ENCODE data around the gene STAT5B.

GRCh38 chr17:42284024-42284369, 7.8 kb upstream of the STAT5B start:
- TF ChIP-seq CTCF (IDR thresholded peaks at IDR 0.05; ENCODE audit: insufficient read depth, low read depth, low read length): no peak
- no peak for TF ChIP-seq EZH2 (IDR thresholded peaks at IDR 0.05; ENCODE audit: insufficient read depth, low read length)

Data from astrocyte (in vitro differentiated cells and primary cell).